Activated T-helper 17 cell treated with anti-CD3 and anti-CD28 coated beads, Interleukin-2, amount 50 U/mL, for 72 hours (primary cell): ENCODE data around the gene ATP10D. TPM values are rescaled to one million over a fixed set of nuclear protein-coding genes. Genes with fewer than 3 reads are reported as not detected.
"Not testable (repeated sequence)": the region's sequence is repeated elsewhere in the genome, so short reads cannot be mapped to it uniquely, and the experiment has no call there.

Experiments
- ATAC-seq: fragments of 150-1000 bp; cut with Tn5 transposase; replicated peaks from 2 replicates; pipeline ENCODE4 v1.10.0; 2021; ENCODE audit warnings: mild to moderate bottlenecking, moderate library complexity
- H3K27ac Mint-ChIP-seq: one replicate; pipeline ENCODE4 v1.8.0; 2022; ENCODE audit warnings: mixed read lengths
- H3K27me3 Mint-ChIP-seq: one replicate; pipeline ENCODE4 v1.8.0; 2022; ENCODE audit warnings: mixed read lengths
- H3K36me3 Mint-ChIP-seq: one replicate; pipeline ENCODE4 v1.8.0; 2022; ENCODE audit warnings: low read depth, mild to moderate bottlenecking, mixed read lengths
- H3K4me1 Mint-ChIP-seq: one replicate; pipeline ENCODE4 v1.8.0; 2022; ENCODE audit warnings: mixed read lengths
- H3K4me3 Mint-ChIP-seq: one replicate; pipeline ENCODE4 v1.8.0; 2022; ENCODE audit warnings: mild to moderate bottlenecking, mixed read lengths
- H3K9me3 Mint-ChIP-seq: one replicate; pipeline ENCODE4 v1.8.0; 2022; ENCODE audit warnings: mixed read lengths
- total RNA-seq, 2 donors: library from RNA; stranded (reverse); gene quantifications; one replicate each; pipeline ENCODE4 v1.2.3, GENCODE V29; 2022

The ATP10D gene
- total RNA-seq, 2 donors from 2014 or later, result 5.1 to 8.2 TPM

- Mint-ChIP-seq H3K27ac (no peak overlapping the region), H3K4me1 (peaks cover 34% of the 10 kb centered on the region), H3K4me3 (no peak overlapping the region), H3K36me3 (no peaks in the 10 kb centered on the region), H3K27me3 (no peaks in the 10 kb centered on the region), H3K9me3 (peaks cover 3% of the 10 kb centered on the region)
- ATAC-seq, result no peak
Measured at GRCh38 chr4:47535567-47536147, 50.6 kb downstream of the ATP10D start.

- H3K4me3 Mint-ChIP-seq, result no peak overlapping the region
- no peaks in the 10 kb centered on the region for H3K9me3 Mint-ChIP-seq
- H3K27ac Mint-ChIP-seq, result no peak overlapping the region
- no peak for ATAC-seq
- H3K36me3 Mint-ChIP-seq, result no peaks in the 10 kb centered on the region
- no peaks in the 10 kb centered on the region for H3K27me3 Mint-ChIP-seq
- H3K4me1 Mint-ChIP-seq, result peaks cover 21% of the 10 kb centered on the region
Measured at GRCh38 chr4:47536966-47537365, 51.9 kb downstream of the ATP10D start.

- Mint-ChIP-seq H3K4me3 (no peak overlapping the region), H3K9me3 (no peaks in the 10 kb centered on the region), H3K27me3 (no peaks in the 10 kb centered on the region), H3K27ac (no peak overlapping the region), H3K36me3 (no peaks in the 10 kb centered on the region), H3K4me1 (peaks cover 10% of the 10 kb centered on the region)
- ATAC-seq, result no peak
Measured at GRCh38 chr4:47538111-47538824, 53.2 kb downstream of the ATP10D start.

GRCh38 chr4:47538825-47539154, 53.7 kb downstream of the ATP10D start:
- H3K4me3 Mint-ChIP-seq, result no peak overlapping the region
- peaks cover 7% of the 10 kb centered on the region for H3K4me1 Mint-ChIP-seq
- H3K9me3 Mint-ChIP-seq, result no peaks in the 10 kb centered on the region
- H3K27me3 Mint-ChIP-seq, result no peaks in the 10 kb centered on the region
- no peak for ATAC-seq
- H3K27ac Mint-ChIP-seq, result no peak overlapping the region
- no peaks in the 10 kb centered on the region for H3K36me3 Mint-ChIP-seq

- not testable (repeated sequence) for H3K4me3 Mint-ChIP-seq, H3K36me3 Mint-ChIP-seq, H3K9me3 Mint-ChIP-seq, H3K27ac Mint-ChIP-seq, H3K27me3 Mint-ChIP-seq, H3K4me1 Mint-ChIP-seq, ATAC-seq
Measured at GRCh38 chr4:47542640-47543039, 57.6 kb downstream of the ATP10D start.

- Mint-ChIP-seq H3K27ac (no peak overlapping the region), H3K4me3 (no peak overlapping the region), H3K4me1 (no peaks in the 10 kb centered on the region), H3K27me3 (no peaks in the 10 kb centered on the region), H3K9me3 (no peaks in the 10 kb centered on the region), H3K36me3 (no peaks in the 10 kb centered on the region)
- no peak for ATAC-seq
Measured at GRCh38 chr4:47543331-47543730, 58.3 kb downstream of the ATP10D start.

- H3K27me3 Mint-ChIP-seq, H3K9me3 Mint-ChIP-seq, H3K4me3 Mint-ChIP-seq, ATAC-seq, H3K27ac Mint-ChIP-seq, H3K36me3 Mint-ChIP-seq, H3K4me1 Mint-ChIP-seq: not testable (repeated sequence)
Measured at GRCh38 chr4:47550357-47550756, 65.3 kb downstream of the ATP10D start.

GRCh38 chr4:47550899-47551548, 65.9 kb downstream of the ATP10D start:
- Mint-ChIP-seq H3K4me3 (no peak overlapping the region), H3K27ac (no peak overlapping the region), H3K9me3 (peaks cover 8% of the 10 kb centered on the region), H3K36me3 (no peaks in the 10 kb centered on the region), H3K27me3 (no peaks in the 10 kb centered on the region), H3K4me1 (no peaks in the 10 kb centered on the region)
- no peak for ATAC-seq

- Mint-ChIP-seq H3K36me3 (no peaks in the 10 kb centered on the region), H3K9me3 (peaks cover 8% of the 10 kb centered on the region), H3K27ac (no peak overlapping the region), H3K4me3 (no peak overlapping the region), H3K4me1 (no peaks in the 10 kb centered on the region), H3K27me3 (no peaks in the 10 kb centered on the region)
- no peak for ATAC-seq
Measured at GRCh38 chr4:47551682-47552081, 66.6 kb downstream of the ATP10D start.

GRCh38 chr4:47553329-47554125, 68.5 kb downstream of the ATP10D start:
- H3K27ac Mint-ChIP-seq, result no peak overlapping the region
- H3K27me3 Mint-ChIP-seq, result no peaks in the 10 kb centered on the region
- H3K4me1 Mint-ChIP-seq, result no peaks in the 10 kb centered on the region
- peaks cover 8% of the 10 kb centered on the region for H3K9me3 Mint-ChIP-seq
- no peaks in the 10 kb centered on the region for H3K36me3 Mint-ChIP-seq
- ATAC-seq, result no peak
- no peak overlapping the region for H3K4me3 Mint-ChIP-seq

GRCh38 chr4:47555920-47556319, 70.8 kb downstream of the ATP10D start:
- not testable (repeated sequence) for H3K27me3 Mint-ChIP-seq, ATAC-seq, H3K27ac Mint-ChIP-seq, H3K9me3 Mint-ChIP-seq, H3K4me3 Mint-ChIP-seq, H3K4me1 Mint-ChIP-seq, H3K36me3 Mint-ChIP-seq

- Mint-ChIP-seq H3K9me3 (no peaks in the 10 kb centered on the region), H3K4me1 (no peaks in the 10 kb centered on the region), H3K4me3 (no peak overlapping the region), H3K27me3 (no peaks in the 10 kb centered on the region), H3K36me3 (no peaks in the 10 kb centered on the region), H3K27ac (no peak overlapping the region)
- ATAC-seq, result no peak
Measured at GRCh38 chr4:47557255-47557654, 72.2 kb downstream of the ATP10D start.

- H3K27ac Mint-ChIP-seq, result no peak overlapping the region
- H3K4me3 Mint-ChIP-seq, result no peak overlapping the region
- H3K4me1 Mint-ChIP-seq, result no peaks in the 10 kb centered on the region
- no peaks in the 10 kb centered on the region for H3K36me3 Mint-ChIP-seq
- ATAC-seq, result no peak
- no peaks in the 10 kb centered on the region for H3K27me3 Mint-ChIP-seq
- H3K9me3 Mint-ChIP-seq, result no peaks in the 10 kb centered on the region
Measured at GRCh38 chr4:47560682-47561081, 75.6 kb downstream of the ATP10D start.

GRCh38 chr4:47561331-47561730, 76.3 kb downstream of the ATP10D start:
- Mint-ChIP-seq H3K4me1 (no peaks in the 10 kb centered on the region), H3K27ac (no peak overlapping the region)
- ATAC-seq, result no peak

GRCh38 chr4:47562297-47562696, 77.2 kb downstream of the ATP10D start:
- Mint-ChIP-seq H3K4me1 (no peaks in the 10 kb centered on the region), H3K4me3 (no peak overlapping the region), H3K27ac (no peak overlapping the region), H3K27me3 (no peaks in the 10 kb centered on the region), H3K9me3 (no peaks in the 10 kb centered on the region), H3K36me3 (no peaks in the 10 kb centered on the region)
- ATAC-seq, result no peak

More at GRCh38 chr4:47561331-47561730, 76.3 kb downstream of the ATP10D start:
- Mint-ChIP-seq H3K27me3 (no peaks in the 10 kb centered on the region), H3K36me3 (no peaks in the 10 kb centered on the region), H3K4me3 (no peak overlapping the region), H3K9me3 (no peaks in the 10 kb centered on the region)
